IPS DF 6.9 (cell line): ENCODE results near the gene PADI3.
"Not testable (repeated sequence)": the region's sequence is repeated elsewhere in the genome, so short reads cannot be mapped to it uniquely, and the experiment has no call there.

Experiments used
- DNase-seq: peaks from one replicate; pipeline ENCODE4 v3.0.0-alpha.2; 2013; ENCODE audit warnings: low read depth, low spot score
- H3K27ac ChIP-seq: one replicate; pipeline ENCODE4 v1.5.1; 2013; ENCODE audit warnings: low read length, control low read depth
- H3K27me3 ChIP-seq: 2 replicates; pipeline ENCODE4 v1.6.1; 2013; ENCODE audit warnings: mild to moderate bottlenecking, low read length; ENCODE audit not compliant: control insufficient read depth, insufficient read depth
- H3K36me3 ChIP-seq: 2 replicates; pipeline ENCODE4 v1.6.1; 2013; ENCODE audit warnings: low read length; ENCODE audit not compliant: control insufficient read depth, insufficient read depth
- H3K4me1 ChIP-seq: 2 replicates; pipeline ENCODE4 v1.6.1; 2013; ENCODE audit warnings: low read length; ENCODE audit not compliant: control insufficient read depth, insufficient read depth
- H3K4me3 ChIP-seq: 2 replicates; pipeline ENCODE4 v1.5.1; 2013; ENCODE audit warnings: mild to moderate bottlenecking, low read length
- H3K9me3 ChIP-seq: 2 replicates; pipeline ENCODE4 v1.6.1; 2013; ENCODE audit warnings: low read length, inconsistent platforms; ENCODE audit not compliant: control insufficient read depth, insufficient read depth
- WGBS: extraction: QIAGEN DNeasy Blood & Tissue Kit; methylation state at CpG from one replicate; pipeline ENCODE4 v1.1.7; 2013; ENCODE audit warnings: mixed read lengths, missing lambda C conversion rate; ENCODE audit not compliant: insufficient read length, insufficient coverage; 5-methylcytosine and 5-hydroxymethylcytosine counted together

Gene PADI3

DNA sequence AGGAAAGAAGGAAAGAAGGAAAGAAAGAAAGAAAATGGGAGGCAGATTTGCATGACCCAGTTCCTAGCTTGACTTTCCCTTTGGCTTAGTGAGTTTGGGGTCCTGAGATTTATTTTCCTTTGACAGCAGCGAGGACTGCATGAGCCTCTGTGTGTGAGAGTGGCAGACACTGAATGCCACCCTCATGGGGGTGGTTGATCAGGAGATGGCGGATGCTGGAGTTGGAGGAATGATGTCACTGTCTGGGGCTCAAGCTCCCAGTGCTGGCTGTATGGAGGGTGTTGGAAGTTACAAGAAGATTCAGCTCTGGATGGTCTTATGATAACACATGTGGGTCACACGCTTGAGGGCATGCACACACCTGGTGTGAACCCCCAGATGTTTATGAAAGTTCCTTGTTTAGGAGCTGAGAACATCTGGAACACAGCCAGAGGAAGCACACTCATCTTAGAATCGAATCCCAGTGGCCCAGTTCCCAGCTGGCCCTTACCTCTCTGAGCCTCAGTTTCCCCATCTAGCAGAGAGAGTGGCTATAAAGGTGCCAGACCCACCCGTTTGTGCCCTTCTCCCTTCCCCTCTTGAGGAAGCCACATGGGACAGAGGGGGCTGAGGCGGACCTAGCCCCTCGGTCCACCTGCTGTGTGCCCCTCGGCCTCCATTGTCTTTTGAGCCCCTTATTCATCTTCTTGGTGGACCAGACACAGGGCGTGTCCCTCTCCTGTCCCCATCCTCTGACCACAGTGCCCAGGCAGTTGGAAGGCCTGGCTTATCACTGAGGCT lies 64.8 kb downstream of the PADI3 start:
- H3K4me3 ChIP-seq, result no peak overlapping the region
- DNase-seq, result no peak
- H3K36me3 ChIP-seq, result no peaks in the 10 kb centered on the region
- WGBS, result no CpG with 5 or more reads among the region's 9 CpGs
- no peak overlapping the region for H3K27ac ChIP-seq
- peaks cover 7% of the 10 kb centered on the region for H3K4me1 ChIP-seq
- H3K9me3 ChIP-seq, result no peaks in the 10 kb centered on the region
- H3K27me3 ChIP-seq, result no peaks in the 10 kb centered on the region

DNA sequence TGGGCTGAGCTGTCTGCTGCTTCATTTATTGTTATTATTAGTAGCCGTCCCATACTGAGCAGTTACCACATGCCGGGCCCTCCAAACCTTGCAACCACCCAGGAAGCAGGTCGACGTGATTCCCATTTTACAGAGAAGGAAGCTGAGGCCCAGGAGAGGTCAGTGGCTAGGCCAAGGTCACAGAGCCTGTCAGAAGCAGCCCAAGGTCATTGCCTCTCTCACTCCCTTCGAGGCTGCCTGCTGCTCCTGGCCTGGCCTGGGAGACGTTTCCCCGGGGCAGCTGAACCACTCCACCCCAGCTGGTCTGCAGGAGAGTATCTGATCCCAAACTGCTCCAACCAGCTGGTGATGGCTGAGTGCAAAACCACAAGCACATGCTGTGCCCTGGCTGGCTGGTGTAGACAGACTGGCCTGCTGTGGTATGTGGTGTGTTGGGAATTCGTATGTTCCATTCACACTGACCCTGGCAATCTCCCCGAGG lies 65.6 kb downstream of the PADI3 start:
- H3K4me3 ChIP-seq, result no peak overlapping the region

GRCh38 chr1:17315542-17316130 lies 66.7 kb downstream of the PADI3 start:
- Histone ChIP-seq H3K36me3 (no peaks in the 10 kb centered on the region), H3K9me3 (no peaks in the 10 kb centered on the region), H3K27ac (no peak overlapping the region), H3K4me1 (peaks cover 7% of the 10 kb centered on the region), H3K27me3 (no peaks in the 10 kb centered on the region), H3K4me3 (no peak overlapping the region)
- no CpG with 5 or more reads among the region's 7 CpGs for WGBS
- no peak for DNase-seq

More for the DNA sequence above, 65.6 kb downstream of the PADI3 start:
- Histone ChIP-seq H3K9me3 (no peaks in the 10 kb centered on the region), H3K4me1 (peaks cover 7% of the 10 kb centered on the region), H3K27me3 (no peaks in the 10 kb centered on the region), H3K27ac (no peak overlapping the region), H3K36me3 (no peaks in the 10 kb centered on the region)
- no peak for DNase-seq
- no CpG with 5 or more reads among the region's 9 CpGs for WGBS

DNA sequence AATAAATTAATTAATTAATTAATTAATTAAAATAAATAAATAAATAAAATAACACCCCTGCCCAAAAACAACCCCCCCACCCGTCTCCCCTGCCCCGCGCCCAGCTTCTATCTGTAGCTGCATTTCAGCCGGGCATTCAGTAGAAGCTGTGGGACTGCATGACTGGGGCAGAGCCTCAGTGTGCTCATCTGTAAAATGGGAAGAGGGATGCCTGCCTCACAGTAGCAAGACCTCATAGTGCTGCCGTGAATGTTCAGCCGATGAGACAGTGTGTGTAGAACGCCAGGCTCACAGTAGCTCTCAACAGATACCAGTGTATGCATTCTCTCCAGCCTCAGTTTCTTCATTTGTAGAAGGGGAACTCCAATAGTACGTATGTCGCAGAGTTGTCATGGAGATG lies 67.8 kb downstream of the PADI3 start:
- Histone ChIP-seq H3K27ac (no peak overlapping the region), H3K9me3 (no peaks in the 10 kb centered on the region), H3K4me3 (no peak overlapping the region), H3K27me3 (no peaks in the 10 kb centered on the region), H3K36me3 (no peaks in the 10 kb centered on the region), H3K4me1 (peaks cover 7% of the 10 kb centered on the region)
- DNase-seq, result no peak
- no CpG with 5 or more reads among the region's 9 CpGs for WGBS

DNA sequence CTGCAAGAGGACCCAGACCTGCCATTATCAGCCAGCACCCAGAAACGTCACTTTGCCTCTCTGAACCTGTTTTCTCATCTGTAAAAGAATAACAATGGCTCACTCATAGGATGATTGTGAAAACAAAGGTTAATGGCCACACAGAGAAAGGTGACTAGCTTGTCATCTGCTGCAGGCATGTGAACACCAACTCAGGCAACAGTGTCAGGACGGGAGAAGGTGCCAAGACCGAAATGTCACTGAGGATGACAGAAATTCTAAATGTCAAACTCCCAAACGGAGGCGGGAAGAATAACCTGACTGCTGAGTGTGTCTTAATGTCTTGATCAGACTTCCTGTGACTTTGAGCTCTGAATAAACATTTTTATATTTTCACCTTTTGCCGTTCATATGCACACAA lies 69.4 kb downstream of the PADI3 start:
- Histone ChIP-seq H3K27ac (no peak overlapping the region), H3K9me3 (no peaks in the 10 kb centered on the region), H3K27me3 (no peaks in the 10 kb centered on the region), H3K4me3 (no peak overlapping the region), H3K4me1 (peaks cover 7% of the 10 kb centered on the region), H3K36me3 (no peaks in the 10 kb centered on the region)
- DNase-seq, result no peak
- WGBS, result no CpG with 5 or more reads among the region's 6 CpGs

DNA sequence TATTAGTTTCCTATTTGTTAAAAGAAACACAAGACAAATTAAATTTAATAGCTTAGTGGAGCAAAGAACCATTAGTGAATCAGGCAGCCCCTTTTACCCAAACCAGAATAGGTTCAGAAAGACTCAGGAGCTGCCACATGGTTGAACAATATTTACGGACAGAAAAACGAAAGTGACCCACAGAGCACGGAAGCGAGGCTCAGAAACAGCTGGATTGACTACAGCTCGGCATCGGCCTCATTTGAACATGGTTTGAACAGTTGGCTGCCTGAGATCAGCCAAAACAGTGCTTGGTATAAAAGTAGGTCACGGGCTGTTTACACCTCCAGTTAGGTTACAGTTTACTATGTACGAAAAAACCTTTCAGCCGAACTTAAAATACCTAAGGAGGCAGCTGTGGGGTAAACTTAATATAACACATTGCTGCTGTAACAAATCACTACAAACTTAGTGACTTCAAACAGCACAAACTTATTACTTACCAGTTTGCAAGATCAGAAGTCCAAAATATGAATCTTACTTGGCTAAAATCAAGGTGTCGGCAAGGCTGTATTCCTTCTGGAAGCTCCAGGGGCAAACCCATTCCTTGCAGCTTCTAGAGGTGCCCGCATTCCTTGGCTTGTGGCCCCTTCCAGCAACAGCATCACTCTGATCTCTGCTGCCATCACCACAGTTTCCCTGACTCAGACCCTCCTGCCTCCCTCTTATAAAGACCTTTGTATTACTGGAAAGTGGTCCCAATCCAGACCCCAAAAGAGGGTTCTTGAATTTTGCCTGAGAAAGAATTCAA lies 70.9 kb downstream of the PADI3 start:
- WGBS, result no CpG with 5 or more reads among the region's 11 CpGs
- no peak overlapping the region for H3K27ac ChIP-seq
- H3K4me3 ChIP-seq, result no peak overlapping the region
- peaks cover 5% of the 10 kb centered on the region for H3K4me1 ChIP-seq
- no peak for DNase-seq
- no peaks in the 10 kb centered on the region for H3K9me3 ChIP-seq
- H3K36me3 ChIP-seq, result no peaks in the 10 kb centered on the region
- no peaks in the 10 kb centered on the region for H3K27me3 ChIP-seq

DNA sequence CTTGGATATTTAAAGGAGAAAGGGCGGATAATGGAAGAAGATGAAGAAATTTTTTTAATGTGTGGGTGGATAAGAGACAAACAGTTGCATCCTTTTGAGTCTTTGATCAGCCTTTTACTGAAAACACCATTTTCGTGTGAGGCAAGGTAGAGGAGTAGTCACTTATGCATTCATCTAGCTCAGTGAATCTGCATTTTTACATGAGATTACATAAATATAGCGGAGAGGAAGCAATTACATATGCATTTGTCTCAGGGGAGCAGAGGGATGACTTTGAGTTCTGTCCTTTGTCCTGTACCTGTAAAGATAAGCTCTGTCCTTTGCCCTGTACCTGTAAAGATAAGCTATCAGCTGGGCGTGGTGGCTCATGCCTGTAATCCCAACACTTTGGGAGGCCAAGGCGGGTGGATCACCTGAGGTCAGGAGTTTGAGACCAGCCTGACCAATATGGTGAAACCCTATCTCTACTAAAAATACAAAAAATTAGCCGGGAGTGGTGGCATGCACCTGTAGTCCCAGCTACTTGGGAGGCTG lies 73.0 kb downstream of the PADI3 start:
- DNase-seq, H3K4me1 ChIP-seq, H3K9me3 ChIP-seq, H3K4me3 ChIP-seq, H3K27ac ChIP-seq, H3K36me3 ChIP-seq, H3K27me3 ChIP-seq: not testable (repeated sequence)
- 100% methylated on average over 1 of the region's 6 CpGs for WGBS

GRCh38 chr1:17328855-17329254 lies 80.0 kb downstream of the PADI3 start:
- no peak for DNase-seq
- Histone ChIP-seq H3K27ac (no peak overlapping the region), H3K9me3 (no peaks in the 10 kb centered on the region), H3K4me1 (no peaks in the 10 kb centered on the region), H3K36me3 (no peaks in the 10 kb centered on the region), H3K4me3 (no peak overlapping the region), H3K27me3 (no peaks in the 10 kb centered on the region; the same call in 1 of the 2 replicates)
- no CpG with 5 or more reads among the region's 5 CpGs for WGBS

- WGBS, result no CpG with 5 or more reads among the region's 4 CpGs
- Histone ChIP-seq H3K27ac (no peak overlapping the region), H3K4me1 (no peaks in the 10 kb centered on the region), H3K4me3 (no peak overlapping the region), H3K9me3 (no peaks in the 10 kb centered on the region), H3K36me3 (no peaks in the 10 kb centered on the region), H3K27me3 (no peaks in the 10 kb centered on the region; the same call in 1 of the 2 replicates)
- DNase-seq, result no peak
Observed at GRCh38 chr1:17329610-17330009, 80.7 kb downstream of the PADI3 start.

DNA sequence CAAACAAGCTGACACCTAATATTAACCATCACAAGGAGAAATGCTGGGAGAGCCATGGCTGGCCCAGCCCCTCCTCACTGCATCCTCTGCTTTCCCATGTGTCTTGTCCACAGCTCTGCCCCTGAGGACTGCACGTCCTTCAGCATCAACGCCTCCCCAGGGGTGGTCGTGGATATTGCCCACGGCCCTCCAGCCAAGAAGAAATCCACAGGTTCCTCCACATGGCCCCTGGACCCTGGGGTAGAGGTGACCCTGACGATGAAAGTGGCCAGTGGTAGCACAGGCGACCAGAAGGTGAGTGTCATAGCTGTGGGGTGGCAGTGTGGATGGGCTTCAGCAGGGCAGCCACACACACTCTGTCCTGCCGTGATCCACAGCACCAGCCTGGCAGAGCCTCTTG lies 82.0 kb downstream of the PADI3 start:
- Histone ChIP-seq H3K36me3 (no peaks in the 10 kb centered on the region), H3K4me3 (no peak overlapping the region), H3K27ac (no peak overlapping the region), H3K4me1 (no peaks in the 10 kb centered on the region), H3K27me3 (no peaks in the 10 kb centered on the region; the same call in 1 of the 2 replicates), H3K9me3 (no peaks in the 10 kb centered on the region)
- no CpG with 5 or more reads among the region's 7 CpGs for WGBS
- DNase-seq, result no peak
